NCI-H1436 (cell line): Measurements from ENCODE around the gene GFPT1.
A peak's percentile ranks its signal among the peaks of the same experiment; 100 is the strongest.
"Not testable (repeated sequence)": the region's sequence is repeated elsewhere in the genome, so short reads cannot be mapped to it uniquely, and the experiment has no call there.

Experiments
- DNase-seq: peaks from one replicate; lab custom pipeline; 2025; lab: John Stamatoyannopoulos, UW

GFPT1 gene

DNA sequence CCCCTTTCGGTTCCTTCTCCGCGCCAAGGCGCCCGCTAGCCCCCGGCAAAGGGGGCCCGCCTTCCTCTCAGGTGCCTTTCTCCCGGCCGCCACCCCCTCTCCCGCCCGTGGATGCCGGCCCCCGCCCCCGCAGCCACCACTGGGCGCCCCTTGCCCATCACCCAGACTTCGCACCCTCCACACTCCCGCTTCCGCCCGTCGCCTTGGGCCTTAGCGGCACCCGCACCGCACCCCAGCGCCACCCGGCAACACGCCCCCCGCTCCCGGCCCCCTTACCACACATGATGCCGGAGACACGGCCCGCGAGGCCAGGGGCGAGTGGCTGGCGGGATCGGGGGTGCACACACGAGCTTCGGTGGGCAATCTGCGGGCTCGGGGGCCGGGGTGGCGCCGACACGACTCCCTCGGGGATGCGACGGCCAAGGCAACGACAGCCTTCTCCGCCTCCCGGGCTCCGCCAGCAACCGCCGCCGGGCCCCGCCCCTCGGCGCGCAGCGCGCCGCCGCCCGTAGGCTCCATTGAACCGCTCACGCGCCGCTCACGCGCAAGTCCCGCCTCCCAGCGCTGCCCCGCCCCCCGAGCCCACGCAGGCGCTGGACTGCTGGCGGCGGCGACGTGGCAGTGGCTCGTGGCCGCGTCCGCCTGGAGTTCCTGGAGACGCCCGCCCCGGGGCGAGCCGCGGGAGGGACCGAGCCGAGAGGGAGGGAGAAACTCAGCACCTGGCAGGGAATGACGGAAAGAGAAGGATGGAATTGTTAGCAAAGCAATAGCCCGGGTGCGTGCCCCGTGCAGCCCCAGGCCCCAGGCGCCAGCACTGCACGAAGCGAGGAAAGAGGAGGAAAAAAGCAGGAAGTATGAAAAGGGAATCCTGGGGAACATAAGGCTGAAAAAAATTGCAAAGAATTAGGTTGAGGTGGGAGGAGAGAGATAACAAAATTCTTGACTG, at the start of gene GFPT1:
Gene GFPT1 (minus strand): TSS at position 439 of the 946 bp plus-strand sequence. CDS start 156 bp downstream, at position 283.
- peak; percentile 89 for DNase-seq

DNA sequence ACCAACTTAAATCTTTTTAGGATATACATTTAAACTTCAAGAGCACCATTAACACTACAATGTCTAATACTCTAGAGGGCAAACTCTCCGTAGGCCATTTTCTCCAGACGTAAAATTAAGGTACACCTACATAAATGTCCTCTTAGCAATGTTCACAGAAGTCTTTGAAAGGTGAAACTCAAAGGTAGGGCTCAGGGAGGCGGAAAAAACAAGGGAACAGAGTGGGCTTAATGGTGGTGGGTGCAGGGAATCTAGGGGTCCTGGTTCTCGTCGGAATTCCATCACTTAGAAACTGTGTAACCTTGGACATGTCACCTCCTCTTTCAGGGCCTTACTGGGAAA, 49.5 kb upstream of the GFPT1 start:
- no peak for DNase-seq

DNA sequence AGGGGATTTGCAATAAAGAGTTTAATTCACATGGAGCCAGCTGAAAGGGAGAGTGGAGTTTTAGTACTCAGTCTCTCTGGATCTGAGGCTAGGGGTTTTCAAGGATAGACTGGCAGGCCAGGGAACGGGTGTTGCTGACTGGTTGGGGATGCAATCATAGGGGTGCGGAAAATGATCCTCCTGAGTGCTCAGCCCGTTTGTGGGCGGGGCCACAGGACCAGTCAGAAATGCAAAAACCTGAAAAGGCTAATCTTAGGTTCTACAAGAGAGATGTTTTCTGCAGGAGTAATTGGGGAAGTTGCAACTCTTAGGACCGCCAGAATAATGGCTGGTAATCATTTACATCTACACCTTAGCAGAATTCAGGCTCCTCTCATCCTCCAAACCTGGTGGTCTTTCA, 47.7 kb upstream of the GFPT1 start:
- DNase-seq: no peak

DNA sequence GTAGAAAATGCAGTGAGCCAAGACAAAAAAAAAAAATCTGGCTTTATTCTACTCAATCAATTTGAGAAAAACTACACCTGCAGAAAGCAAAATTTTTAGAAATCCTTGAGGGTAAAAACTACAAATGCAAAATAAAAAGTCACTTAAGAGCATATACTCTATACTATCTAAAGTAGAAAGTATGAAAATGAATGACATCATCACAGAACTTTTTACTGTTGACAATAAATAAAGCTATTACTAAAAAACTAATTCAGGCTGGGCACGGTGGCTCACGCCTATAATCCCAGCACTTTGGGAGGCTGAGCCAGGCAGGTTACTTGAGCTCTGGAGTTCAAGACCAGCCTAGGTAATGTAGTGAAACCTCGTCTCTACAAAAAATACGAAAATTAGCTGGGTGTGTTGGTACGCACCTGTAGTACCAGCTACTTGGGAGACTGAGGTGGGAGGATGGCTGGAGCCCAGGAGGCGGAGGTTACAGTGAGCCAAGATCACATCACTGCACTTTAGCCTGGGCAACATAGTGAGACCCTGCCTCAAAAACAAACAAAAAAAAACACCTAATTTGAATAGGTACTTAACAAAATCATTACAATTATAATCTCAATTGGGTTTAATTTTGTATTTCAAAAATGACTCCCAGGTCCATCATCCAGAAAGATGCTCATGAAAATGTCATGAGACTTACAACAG, 42.6 kb upstream of the GFPT1 start:
- DNase-seq: no peak

DNA sequence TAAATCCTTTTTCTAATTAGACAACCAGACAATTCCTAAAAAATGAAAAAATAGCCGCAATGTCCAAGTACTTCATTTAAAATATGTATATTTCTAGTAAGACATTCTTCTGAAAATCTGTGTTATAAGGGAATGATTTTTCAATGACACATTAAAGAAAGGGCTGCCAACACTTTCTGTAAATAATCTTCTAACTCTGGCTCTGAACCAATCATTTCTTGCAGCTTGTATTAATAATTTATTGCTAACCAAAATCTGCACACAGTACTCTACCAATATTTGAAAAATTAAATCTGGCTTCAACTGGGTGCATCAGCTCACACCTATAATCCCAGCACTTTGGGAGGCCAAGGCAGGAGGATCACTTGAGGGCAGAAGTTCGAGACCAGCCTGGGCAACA, 42.0 kb upstream of the GFPT1 start:
- DNase-seq: no peak

DNA sequence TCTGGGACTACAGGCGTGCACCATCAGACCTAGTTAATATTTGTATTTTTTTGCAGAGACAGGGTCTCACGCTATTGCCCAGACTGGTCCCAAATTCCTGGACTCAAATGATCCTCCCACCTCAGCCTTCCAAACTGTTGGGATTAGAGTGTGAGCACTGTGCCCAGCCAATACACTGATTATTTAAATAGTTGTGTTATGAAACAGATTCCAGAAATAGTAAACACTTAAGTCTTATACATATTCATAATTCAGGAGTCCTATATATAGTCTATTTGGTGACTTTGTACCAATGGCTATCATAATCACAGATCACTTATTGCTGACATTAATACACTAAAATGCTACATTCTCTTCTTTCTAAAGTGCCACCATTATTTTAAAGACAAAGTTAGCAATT, 37.4 kb upstream of the GFPT1 start:
- DNase-seq: no peak

DNA sequence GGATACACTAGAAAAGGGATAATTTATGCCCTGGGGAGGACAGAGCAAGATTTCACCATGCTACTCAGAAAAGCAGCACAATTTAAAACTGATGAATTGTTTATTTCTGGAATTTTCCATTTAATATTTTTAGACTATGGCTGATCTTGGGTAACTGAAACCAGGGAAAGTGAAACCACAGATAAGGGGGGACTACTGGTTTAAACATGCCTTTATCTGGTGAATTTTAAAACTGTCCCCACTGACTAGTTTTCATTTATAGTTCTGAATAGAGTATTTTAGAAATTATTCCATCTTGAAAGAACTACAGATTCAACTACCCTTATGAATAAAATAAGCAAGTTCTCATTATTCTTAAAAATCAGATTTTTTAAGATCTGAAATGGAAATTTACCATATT, 35.2 kb upstream of the GFPT1 start:
- DNase-seq: no peak

DNA sequence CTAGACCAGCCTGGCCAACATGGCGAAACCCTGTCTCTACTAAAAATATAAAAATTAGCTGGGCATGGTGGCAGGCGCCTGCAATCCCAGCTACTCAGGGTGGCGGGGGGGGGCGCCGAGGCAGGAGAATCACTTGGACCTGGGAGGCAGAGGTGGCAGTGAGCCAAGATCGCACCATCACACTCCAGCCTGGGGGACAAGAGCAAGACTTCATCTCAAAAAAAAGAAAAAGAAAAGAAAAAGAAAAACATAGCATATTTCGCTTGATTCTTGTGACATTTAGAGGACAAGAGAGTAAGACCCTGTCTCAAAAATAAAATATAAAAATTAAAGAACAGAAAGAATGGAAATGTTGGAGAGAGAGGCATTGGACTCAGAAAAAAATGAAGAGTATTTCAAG, 32.1 kb upstream of the GFPT1 start:
- not testable (repeated sequence) for DNase-seq

DNA sequence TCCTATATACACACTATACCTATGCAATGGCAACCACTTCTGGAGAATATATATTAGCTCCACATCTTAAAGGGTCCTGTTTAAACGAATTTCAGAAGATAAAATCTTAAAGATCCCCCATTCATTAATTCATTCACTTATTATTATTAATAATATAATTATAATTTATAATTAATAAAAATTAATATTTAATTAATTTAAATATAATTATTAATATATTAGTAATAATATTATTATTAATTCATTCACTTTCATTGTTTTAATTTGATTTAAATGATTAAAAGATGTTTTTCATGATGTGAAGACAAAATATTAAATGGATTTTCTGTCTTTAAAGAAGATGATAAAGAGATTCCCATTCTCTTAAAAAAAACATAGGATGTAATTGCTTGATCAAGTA, 29.1 kb upstream of the GFPT1 start:
- DNase-seq: no peak

DNA sequence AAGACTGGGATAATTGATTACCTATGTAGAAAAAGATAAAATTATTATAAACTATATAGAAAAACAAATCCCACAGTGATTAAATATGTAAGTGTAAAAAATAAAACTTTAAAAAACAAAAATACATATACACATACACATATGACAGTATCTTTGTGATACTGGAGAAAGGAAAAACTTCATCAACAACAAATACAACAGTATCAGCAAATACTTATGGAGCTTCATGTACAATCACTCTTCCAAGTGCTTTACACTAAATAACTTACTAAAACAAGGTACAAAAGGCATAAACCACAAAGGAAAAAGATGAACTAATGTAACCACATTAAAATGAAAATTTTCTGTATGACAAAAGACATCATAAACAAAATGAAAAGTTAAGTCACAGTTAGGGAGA, 24.1 kb upstream of the GFPT1 start:
- no peak for DNase-seq

DNA sequence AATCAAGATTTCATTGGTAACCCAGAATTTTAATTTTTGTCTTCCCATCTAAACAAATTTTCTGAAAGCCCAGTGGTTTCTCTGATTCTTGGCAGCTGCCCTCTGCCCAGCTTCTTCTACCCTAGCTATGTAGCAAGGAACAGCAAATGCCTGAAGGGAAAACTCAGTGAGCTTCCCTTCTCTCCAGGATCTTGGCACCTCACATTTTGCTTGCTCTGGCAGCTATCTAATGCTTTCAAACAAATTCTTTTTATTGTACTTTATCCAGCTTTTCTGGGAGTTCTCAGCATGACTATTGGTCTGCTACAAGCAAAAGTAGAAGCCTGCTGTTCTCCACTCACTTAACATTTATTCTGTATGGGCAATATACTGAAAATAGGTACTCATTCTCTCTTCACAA, 18.3 kb upstream of the GFPT1 start:
- DNase-seq: no peak

DNA sequence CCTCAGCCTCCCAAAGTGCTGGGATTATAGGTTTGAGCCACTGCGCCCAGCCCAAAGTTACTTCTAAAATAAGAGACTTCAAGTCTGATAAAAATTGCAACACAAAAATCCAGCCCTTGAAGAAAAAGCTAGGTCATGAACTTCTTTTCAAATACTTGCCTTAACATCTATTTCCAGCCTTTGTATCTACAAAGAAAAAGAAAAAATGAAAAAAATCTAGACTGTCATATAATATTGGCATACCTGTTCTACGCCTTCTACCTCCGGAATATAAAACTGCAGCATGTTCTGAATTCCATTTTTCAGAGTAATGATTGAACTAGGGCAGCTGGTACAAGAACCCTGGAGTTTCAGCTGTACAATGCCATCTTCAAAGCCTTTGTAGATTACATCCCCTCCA, 13.1 kb upstream of the GFPT1 start:
- no peak for DNase-seq

DNA sequence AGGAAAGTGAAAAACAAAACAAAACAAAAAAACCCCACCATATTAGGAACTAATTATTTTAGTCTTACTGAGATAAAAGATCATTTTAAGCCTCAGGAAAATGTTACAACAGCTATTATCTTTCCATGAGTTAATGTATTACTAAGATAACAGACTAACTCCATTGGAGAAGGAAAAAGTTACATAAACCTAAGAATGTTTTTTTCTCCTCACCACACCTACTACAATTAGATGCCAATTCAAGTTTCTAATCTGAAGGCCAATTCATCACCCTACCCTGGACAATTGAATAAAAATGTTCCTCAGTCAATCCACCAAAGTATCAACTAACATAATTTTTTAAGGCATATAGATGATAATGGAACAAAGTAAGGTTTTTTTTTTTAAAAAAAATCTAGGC, 10.2 kb upstream of the GFPT1 start:
- DNase-seq: no peak

DNA sequence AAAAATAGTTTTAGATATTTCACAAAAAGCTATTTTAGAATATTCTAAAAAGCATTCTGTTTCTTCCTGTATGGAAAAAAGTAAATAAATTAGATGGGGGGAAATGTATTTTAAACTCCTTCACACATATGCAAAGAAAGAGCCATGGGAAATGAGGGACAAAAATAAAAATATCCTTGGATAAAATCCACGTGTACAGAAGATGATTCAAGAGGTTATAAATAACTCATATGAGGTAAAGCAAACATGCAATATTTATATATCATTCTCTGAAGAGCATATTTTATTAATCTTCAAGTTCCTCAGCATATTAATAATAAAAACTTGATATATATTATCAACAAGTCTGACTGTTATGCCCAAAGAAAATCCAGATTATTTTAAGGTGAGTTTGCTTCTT, 8.8 kb upstream of the GFPT1 start:
- DNase-seq: no peak

DNA sequence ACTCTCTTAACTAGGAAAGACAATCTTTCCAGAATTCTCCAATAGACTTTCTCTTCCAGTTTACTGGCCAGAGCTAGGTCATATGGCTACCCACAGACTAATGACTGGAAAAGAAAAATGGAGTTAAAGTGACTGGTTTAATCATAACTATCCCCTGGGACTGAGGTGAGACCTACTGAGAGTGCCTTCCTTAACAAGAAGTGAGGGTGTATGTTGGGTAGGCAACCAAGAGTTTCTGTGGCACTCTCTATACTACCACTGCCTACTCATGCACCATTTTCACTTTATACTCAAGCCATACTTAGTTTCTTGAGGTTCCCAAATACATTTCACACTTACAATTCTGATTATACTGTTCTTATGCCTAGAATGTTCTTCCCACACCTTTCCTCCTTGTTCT, 6.9 kb upstream of the GFPT1 start:
- no peak for DNase-seq

DNA sequence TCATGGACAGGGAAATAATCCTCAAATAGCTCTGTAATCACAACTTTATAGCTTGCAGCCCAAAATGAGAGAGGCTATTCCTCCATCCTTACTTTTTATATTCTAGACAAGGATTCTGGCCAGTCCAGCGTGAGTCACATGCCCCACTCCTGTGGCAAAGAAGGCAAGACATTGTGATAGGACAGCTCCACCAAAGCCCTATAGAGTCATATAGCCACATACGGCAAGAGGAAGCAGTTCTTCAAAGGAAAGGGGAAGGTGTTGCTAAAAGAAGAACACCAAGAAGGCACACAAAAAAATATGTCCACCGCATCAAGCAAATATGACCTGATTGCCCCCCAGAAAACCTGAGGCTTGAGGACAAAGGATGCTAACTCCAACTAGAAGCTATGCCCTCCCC, 3.4 kb upstream of the GFPT1 start:
- DNase-seq: no peak

DNA sequence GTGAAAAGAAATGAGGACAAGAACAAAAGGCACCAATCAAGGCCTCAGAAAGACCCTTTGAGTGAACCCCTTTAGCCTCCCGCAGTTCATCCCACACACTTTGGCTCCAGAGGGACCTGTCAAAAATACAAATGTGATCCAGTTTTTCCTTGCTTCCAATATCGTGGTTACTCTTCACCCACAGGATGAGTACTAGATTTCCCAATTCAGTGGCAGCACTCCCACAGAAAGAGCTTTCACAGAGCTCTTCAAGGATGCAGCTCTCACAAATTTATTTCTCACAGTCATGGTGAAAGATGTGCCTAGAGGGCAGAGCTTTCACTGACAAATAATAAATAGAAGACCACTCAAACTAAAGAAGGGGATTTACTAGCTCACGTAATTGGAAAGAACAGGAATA, 3.0 kb upstream of the GFPT1 start:
- no peak for DNase-seq

DNA sequence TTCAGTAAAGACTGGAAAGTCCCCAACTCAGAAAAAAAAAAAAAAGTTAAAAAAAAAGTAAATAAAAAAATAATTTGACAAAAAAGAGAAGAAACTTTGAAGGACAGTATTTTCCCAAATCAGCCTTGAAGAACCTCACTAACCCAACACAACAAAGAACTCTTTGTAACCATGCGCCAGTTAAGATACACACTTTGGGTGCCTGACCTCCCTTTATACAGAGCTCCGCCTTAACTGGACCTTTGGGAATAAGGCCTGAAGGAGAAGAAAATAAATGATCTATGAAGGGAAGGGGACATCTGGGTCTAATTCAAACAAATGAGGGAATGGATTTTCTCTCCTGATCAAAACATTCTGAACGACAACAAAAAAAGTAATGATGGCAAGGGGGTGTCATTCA, 2.2 kb upstream of the GFPT1 start:
- no peak for DNase-seq

DNA sequence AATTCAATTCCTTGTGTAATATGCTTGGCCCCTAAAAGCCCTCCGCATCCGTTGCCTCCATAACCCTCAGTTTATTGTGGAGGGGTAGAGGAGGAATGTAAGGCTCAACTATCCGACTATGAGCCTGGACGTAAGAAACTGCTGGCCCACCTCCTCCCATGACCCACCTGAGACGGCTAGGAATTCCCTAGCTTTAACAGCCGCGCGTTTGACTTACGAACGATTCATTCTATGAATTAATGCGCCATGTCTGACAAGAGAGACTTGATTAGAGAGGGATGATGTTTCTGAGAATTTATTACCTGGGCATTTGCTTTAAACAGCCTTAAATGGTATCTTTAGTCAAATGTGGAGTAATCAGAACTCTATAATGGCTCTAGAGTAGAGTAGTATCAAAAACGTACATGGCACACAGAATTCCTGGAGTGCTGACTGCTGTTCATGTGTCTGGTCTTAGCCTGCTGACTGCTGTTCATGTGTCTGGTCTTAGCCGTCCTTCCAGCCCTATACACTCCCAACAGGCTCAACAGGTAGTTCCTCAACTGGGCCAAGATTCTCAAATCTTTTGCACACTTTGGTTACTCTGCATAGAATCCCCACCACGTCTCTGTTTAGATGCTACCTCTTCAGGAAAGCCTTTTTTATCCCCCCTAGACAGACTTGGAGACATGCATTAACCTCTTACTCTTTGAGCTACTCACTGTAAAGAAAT, 899 bp upstream of the GFPT1 start:
- no peak for DNase-seq

DNA sequence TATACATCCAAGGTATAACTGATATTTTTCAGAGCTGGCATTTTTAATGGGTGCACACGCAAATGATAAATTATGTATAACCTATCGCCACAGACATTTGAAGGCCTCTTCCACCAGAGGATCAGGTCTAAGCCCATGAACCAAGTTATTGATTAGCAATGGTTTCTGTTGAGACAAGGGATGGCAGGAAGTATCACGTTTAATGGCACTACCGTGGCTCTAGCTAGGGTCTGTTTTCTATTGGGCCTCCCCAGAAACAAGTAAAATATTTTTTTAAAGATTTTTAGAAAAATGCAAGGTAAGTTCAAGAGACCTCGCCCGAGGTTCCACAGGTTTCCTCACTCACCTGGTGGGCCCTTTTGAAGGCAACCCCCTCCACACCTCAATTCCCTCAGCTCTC, 667 bp downstream of the GFPT1 start:
- no peak for DNase-seq

DNA sequence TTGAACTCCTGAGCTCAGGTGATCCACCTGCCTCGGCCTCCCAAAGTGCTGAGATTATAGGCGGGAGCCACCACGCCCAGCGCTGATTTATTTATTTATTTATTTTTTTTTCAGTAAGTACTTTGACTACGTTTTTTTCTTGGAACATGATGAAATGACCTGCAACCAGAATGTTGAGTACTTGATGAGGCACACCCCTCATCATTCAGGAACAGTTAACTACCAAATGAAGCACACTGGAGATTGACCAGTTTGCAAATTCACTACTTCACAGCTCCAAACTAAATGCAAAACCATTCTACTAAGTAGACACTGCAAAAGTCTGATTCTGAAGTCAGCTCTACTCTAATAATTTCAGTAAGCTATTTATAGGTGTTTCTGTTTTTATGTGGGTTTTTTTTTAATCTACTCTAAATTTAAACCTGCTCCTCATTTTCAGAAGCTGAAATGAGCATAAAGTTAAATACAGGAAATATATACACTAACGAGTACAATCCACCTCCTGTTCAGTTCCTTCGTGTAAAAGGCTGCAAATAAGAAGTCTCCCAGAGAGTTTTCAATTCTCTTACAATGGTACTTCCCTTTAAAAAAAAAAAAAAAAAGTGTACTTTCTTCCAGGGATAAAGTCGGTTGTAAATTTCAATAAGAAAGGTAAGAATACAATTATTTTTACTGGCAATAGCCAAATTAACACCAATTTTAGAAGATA, 1.4 kb downstream of the GFPT1 start:
- no peak for DNase-seq

DNA sequence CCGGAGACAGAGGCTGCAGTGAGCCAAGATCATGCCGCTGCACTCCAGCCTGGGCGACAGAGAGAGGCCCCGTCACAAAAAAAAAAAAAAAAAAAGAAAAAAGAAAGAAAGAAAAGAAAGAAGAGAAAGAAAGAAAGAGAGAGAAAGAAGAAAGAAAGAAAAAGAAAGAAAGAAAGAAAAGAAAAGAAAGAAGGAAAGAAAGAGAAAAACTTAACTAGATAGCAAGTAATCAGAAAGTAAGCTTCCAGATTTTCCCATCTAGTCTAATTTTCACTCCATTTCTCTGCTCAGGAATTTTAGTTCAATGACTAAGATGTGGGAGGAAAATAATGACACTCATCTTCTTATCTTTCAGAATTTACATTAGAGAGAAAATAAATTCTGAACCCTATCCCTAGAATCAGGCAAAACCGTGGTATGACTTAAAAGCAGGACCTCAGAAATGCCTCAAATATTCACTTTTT, 2.4 kb downstream of the GFPT1 start:
- no peak for DNase-seq
